HK-2 (cell line): ENCODE data around the gene GRM4.

ENCODE experiments used
- DNase-seq: peaks from one replicate; pipeline ENCODE4 v3.0.0-alpha.2; 2018; ENCODE audit not compliant: unreplicated experiment

Gene GRM4

DNA sequence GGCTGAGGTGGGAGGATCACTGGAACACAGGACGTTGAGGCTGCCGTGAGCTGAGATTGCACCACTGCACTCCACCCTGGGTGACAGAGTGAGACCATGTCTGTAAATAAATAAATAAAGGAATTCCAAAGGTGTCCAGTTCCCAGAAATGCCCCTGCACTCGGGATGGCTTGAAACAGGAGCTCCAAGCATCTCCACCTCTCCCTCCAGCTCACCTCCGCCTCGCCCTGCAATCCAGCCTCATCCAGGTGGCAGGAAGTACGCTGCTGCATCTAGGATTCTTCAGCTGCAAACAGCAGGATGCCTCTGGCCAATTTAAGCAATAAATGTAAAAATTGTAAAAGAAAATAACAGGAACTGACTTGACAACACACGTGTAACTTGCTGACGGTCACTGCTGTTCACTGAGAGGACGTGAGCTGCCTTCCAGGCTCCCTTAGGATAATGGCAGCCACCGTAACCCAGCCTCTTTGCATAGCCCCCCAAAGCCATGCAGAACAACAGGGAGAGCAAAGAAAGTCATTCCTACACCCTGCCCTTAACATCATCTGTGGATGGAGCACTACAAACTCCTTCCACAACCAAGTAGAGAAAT is 11.4 kb upstream of the GRM4 start:
- no peak for DNase-seq

- no peak for DNase-seq
Measured at GRCh38 chr6:34155471-34156300, 9.8 kb upstream of the GRM4 start.

DNA sequence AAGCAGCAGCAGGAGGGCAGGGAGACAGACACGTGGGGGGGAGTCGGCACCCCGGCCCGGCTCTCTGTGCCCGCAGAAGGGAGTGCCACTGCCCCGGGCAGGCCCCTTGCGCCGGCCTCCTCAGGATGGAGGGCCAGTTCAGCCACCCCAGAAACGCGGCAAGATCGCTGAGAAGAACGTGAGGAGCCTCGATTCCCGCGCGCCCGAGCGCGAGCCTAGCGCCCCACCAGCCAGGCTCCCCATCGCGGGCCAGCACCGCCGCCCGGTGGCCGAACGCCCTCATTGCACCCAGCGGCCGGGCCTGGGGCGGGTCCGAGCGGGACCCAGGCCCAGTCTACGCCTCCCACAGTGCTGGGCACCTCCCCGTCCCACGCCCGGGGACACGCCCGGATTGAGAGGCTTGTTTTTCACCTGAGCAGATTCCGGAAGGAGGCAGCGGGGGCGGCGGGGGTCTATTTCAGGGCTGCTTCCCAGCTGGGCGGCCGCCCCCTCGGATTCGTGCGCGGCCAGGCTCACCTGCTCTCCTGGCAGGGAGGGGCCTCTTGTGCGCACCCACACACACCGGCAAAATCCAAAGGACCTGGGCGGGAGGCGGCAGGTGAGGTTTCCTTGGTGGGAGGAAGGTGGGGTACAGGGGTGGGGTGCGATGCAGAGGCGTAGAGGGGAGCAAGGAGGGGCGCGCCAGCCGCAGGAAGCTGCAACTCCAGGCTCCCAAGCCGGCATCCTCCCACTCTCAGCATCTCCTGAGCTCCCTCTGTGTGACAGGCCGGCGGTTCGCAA is 9.0 kb upstream of the GRM4 start:
- DNase-seq, result peak; percentile 50

GRCh38 chr6:34152806-34153520 is 7.1 kb upstream of the GRM4 start:
- no peak for DNase-seq

DNA sequence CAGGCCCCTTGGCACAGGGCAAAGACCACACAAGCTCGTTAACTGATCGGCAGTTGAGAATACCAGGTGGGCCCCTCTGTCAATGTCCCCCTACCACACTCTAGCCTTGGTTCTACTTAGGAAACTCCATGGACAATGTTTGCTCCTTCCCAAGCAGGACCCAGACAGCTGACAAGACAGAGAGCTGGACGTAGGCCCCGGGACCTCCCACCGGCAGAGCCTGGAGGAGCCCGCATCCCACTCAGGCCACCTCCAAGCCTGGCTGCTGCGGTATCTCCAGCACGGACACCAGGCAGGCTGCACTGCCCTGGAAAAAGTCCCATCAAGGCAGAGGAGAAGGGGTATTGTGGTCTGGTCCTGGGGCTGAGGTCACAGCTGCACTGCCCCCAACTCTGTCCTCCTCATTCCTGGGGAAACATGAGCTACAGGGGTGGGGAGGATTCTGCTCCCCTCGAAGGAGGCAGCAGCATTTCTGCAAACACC is 6.2 kb upstream of the GRM4 start:
- no peak for DNase-seq

GRCh38 chr6:34151321-34152041 is 5.6 kb upstream of the GRM4 start:
- no peak for DNase-seq

DNA sequence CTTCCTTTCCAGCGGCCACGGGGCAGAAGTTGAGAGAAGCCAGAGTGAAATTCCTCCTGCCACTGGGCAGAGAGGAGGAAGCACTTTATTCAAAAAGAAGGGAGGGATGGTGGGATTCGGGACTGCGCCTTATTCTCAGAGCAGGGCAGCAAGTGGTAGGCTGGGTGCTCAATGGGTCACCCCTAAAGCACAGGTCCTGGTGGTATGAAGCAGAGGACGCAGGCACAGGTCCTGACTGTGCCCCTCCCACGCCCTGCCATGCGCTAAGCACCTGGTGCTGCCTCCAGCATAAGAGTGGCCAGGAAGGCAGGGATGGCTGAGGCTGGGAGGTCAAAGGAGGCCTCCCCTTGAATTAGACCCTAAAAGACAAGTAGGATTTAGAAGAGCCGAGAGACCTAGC is 4.9 kb upstream of the GRM4 start:
- DNase-seq, result no peak

GRCh38 chr6:34149831-34150400 is 4.0 kb upstream of the GRM4 start:
- DNase-seq, result no peak

DNA sequence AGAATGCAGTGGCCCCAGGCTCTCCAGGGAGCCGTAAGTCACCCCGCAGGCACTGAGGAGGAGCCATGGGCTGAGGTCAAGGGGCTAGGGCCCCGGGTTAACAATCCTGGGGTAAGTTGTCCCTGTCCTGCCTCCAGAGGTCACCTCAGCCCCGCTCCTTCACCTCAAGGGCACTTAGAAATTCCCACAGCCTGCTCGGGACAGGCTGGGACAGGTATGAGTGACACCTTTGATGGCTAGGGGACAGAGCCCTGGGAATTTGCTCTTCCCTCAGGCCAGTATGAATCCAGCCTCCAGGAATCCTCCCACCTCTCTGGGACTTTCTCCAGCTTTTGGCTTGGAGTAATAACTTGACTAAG is 3.5 kb upstream of the GRM4 start:
- no peak for DNase-seq

DNA sequence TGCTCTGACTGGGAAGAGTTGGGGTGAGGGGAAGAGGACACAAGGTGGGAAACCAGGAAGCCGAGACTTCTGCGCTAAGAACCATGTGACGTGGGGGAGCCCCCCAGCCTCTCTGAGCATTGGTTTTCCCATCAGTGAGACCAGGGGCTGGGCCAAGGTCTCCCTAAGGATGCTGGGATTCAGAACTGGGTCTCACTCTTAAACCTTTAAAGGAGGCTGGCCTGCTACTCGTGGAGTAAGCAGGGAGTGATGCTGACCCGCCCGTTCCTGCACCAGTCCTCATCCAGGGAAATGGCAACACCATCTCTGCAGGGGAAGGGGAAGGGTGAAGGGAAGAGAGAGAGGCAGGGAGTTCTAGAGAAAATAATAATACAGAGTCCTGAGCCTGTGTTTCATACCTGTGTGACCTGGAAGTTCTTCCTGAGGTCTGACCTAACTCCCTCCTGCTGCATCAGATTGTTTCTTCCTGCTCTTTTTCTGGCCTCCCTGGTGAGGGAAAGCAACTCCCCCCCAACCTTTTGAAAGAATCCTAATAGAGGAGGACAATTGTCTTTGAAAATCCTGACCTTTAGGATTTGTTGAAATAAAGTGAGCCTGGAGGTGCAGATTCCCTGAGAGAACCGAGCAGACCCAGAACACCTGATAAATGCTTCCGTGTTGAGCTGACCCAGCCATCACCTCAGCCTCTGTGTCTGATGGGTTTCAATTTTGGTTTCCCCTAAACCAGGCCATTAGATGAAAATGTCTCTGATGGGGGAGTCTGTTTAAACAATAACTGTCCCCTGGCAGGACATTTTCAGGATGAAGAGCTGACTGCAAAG is 3.0 kb upstream of the GRM4 start:
- DNase-seq, result no peak

GRCh38 chr6:34147906-34148630 is 2.2 kb upstream of the GRM4 start:
- DNase-seq, result no peak

DNA sequence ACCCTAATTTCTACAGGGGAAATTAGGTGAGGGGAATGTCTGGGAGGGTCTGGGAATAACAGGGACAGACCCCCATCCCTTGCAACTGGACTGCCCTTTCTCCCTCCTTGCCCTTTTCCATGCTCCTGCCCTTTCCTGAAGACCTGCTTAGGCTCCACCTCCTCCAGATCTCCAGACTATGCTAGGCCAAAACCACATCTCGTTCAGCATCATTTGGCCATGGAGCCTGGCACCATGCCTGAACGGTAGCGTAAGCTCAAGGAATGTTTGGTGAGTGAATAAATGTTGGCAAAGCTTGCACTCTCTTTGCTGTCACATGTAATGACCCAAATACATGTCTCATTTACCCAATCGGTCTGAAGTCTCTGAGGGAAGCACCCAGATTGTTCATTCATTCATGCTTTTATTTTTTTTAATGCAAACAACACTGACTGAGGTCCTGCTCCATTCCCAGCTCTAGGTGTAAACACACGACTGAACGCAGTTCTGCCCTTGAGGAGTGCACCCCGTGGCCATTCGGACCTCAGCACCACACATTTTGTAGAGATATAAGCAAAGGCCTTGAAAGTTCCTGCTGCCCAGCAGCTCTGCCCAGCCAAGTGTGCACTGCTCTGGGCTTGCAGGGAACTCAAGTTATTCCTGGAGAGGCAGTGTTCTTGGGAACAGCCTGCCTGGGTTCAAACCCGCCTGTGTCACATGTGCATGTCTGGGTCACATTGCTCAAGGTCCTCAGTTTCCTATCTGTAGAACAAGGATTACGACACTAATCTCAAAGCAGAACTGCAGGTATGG is 1.1 kb upstream of the GRM4 start:
- no peak for DNase-seq

DNA sequence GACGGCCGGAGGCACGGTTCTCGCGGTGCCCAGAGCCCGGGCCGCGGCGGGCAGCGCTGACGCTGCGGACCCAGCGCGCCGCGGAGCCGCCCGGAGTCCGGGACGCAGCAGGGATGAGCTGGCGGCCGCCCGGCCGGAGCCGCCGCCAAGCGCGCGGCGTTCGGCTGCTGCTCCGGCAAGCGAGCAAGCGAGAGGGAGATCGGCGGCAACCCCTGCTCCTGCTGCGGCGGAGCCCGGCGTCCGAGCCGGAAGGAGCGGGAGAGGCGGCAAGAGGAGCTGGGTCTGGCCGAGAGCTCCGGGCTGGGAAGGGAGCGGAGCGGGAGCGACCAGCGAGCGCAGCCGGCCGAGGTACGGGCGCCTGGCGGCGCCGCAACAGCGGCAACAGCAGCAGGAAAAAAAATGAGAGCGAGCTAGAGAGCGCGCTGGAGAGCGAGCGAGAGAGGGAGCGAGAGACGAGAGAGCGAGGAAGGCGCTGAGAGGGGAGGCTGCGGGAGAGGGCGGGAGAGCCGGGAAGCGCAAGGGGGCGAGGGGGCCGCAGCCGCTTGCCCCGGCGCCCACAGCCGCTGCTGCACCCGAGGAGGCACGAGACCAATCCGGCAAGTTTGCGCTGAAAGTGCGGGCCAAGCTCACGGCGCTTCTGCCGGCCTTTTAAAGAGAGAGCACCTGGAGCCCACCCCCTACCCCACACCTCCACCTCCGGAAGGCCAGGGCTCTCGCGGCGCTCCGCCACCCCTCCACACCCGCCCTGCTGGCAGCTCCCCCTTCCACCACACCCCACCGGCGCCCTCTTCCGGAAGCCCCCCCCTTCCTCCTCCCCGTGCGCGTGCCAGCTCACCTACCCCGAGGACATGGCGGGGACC is 496 bp downstream of the GRM4 start:
- no peak for DNase-seq

GRCh38 chr6:34144581-34145160 is 1.2 kb downstream of the GRM4 start:
- no peak for DNase-seq

DNA sequence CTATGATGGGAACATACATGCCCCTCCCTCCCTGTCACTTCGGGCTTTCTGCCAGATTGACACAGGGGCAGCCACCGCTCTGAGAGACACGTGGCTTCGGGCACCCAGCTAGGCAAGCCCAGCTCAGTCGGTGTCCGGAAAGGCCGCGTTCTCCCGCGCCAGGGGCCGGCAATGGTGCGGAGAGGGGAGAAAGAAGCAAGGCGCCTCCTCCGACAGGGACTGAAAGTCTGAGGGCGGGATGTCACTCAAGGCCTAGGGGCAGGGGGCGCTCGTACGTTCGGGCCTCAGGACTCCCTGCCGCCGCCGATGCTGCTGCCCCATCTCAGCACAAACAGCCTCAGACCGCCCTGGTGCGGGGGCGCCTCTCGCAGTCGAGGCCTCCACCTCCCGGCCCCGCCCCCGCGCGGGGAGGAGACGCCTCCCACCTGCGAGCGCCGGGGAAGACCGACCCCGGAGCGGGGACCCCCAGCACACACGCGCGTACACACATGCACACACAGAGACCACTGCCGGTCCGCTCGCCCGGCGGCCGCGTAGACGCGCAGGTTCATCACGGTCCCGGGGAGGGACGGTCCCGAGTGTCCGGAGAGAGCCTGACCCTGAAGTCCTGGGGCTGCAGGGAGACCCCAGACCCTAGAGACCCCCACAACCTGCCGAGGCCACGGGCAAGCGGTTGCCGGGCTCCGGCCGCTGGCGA is 1.9 kb downstream of the GRM4 start:
- DNase-seq, result no peak

GRCh38 chr6:34143196-34143883 is 2.5 kb downstream of the GRM4 start:
- no peak for DNase-seq
